Muscle of leg (tissue), 9 donors: ENCODE measurements around the gene RBKS. TPM values are rescaled to one million over a fixed set of nuclear protein-coding genes. Genes with fewer than 3 reads are reported as not detected.

Source experiments
- polyA plus RNA-seq, 8 donors: library from polyadenylated mRNA; unstranded; fragments of 120-200 nt; gene quantifications; one replicate each; pipeline versions ENCODE4 v1.2.1 to v1.2.3, GENCODE V29; 2013; ENCODE audit warnings: inconsistent platforms in 1 of 8, low replicate concordance in 1 of 8; ENCODE audit not compliant: insufficient read length in 8 of 8, insufficient read depth in 1 of 8
- total RNA-seq: library from RNA; stranded (reverse); fragments of 120-200 nt; gene quantifications from one replicate; pipeline ENCODE4 v1.2.4, GENCODE V29; 2013

The RBKS gene
- total and polyA plus RNA-seq, 9 donors: 0.56 to 1.4 (median 0.87) TPM

Other genes starting within 250 kb of the RBKS start
- gene SUPT7L, start 226.8 kb downstream of the RBKS start, total RNA-seq: 25.8 TPM
- gene SUPT7L, start 226.8 kb downstream of the RBKS start, polyA plus RNA-seq: 10 to 100 TPM; 25.1 to 36.6 (median 30.4) TPM
- gene SLC4A1AP, start 226.5 kb downstream of the RBKS start, total RNA-seq: 23.5 TPM
- gene SLC4A1AP, start 226.5 kb downstream of the RBKS start, polyA plus RNA-seq: 10 to 100 TPM; 22.9 to 25.3 (median 23.8) TPM
- 187 TPM for gene MRPL33, start 118.7 kb downstream of the RBKS start, total RNA-seq
- 100 to 1,000 TPM in 6 of 8 donors, 10 to 100 TPM in 2; 94.7 to 130 (median 112) TPM for gene MRPL33, start 118.7 kb downstream of the RBKS start, polyA plus RNA-seq
- 16.1 TPM for gene BABAM2, start 342 bp upstream of the RBKS start, total RNA-seq
- 10 to 100 TPM; 19.6 to 23.6 (median 21.4) TPM for gene BABAM2, start 342 bp upstream of the RBKS start, polyA plus RNA-seq